RWPE2 (cell line): Measurements from ENCODE around the gene SUPT5H.

Experiments
- ATAC-seq: fragments of 200-7000 bp; cut with Tn5 transposase; 3 replicates; pipeline ENCODE4 v1.9.1; 2021; ENCODE audit warnings: low read depth
- DNase-seq: peaks from one replicate; pipeline ENCODE4 v3.0.0-alpha.2; 2020; ENCODE audit warnings: low spot score
- H3K27ac ChIP-seq: fragments of 450-650 bp; 2 replicates; pipeline ENCODE4 v1.5.1; 2017; ENCODE audit warnings: mild to moderate bottlenecking; ENCODE audit not compliant: poor library complexity, severe bottlenecking
- H3K27me3 ChIP-seq: fragments of 250-450 bp; sonication (Bioruptor Pico); 2 replicates; pipeline ENCODE4 v1.5.1; 2021; ENCODE audit warnings: mild to moderate bottlenecking, moderate library complexity; ENCODE audit not compliant: insufficient read depth, poor library complexity, severe bottlenecking
- H3K36me3 ChIP-seq: fragments of 250-450 bp; sonication (Bioruptor Pico); 2 replicates; pipeline ENCODE4 v1.5.1; 2020; ENCODE audit warnings: low read depth, mild to moderate bottlenecking, moderate library complexity
- H3K4me1 ChIP-seq: fragments of 250-450 bp; sonication (Bioruptor Pico); 2 replicates; pipeline ENCODE4 v1.5.1; 2021; ENCODE audit warnings: mild to moderate bottlenecking, moderate library complexity; ENCODE audit not compliant: insufficient read depth, poor library complexity, severe bottlenecking
- H3K4me3 ChIP-seq: fragments of 250-450 bp; sonication (Bioruptor Pico); 2 replicates; pipeline ENCODE4 v1.5.1; 2021; ENCODE audit warnings: mild to moderate bottlenecking, moderate library complexity; ENCODE audit not compliant: severe bottlenecking
- H3K9me3 ChIP-seq: fragments of 250-450 bp; sonication (Bioruptor Pico); 2 replicates; pipeline ENCODE4 v1.5.1; 2021; ENCODE audit warnings: mild to moderate bottlenecking, moderate library complexity; ENCODE audit not compliant: severe bottlenecking
- TF ChIP-seq, protein P1 (sequence below): fragments of 450-650 bp; IDR thresholded peaks from one replicate; pipeline ENCODE4 v1.5.1; 2017; ENCODE audit warnings: mild to moderate bottlenecking, moderate library complexity; ENCODE audit not compliant: poor library complexity, severe bottlenecking

SUPT5H gene

DNA sequence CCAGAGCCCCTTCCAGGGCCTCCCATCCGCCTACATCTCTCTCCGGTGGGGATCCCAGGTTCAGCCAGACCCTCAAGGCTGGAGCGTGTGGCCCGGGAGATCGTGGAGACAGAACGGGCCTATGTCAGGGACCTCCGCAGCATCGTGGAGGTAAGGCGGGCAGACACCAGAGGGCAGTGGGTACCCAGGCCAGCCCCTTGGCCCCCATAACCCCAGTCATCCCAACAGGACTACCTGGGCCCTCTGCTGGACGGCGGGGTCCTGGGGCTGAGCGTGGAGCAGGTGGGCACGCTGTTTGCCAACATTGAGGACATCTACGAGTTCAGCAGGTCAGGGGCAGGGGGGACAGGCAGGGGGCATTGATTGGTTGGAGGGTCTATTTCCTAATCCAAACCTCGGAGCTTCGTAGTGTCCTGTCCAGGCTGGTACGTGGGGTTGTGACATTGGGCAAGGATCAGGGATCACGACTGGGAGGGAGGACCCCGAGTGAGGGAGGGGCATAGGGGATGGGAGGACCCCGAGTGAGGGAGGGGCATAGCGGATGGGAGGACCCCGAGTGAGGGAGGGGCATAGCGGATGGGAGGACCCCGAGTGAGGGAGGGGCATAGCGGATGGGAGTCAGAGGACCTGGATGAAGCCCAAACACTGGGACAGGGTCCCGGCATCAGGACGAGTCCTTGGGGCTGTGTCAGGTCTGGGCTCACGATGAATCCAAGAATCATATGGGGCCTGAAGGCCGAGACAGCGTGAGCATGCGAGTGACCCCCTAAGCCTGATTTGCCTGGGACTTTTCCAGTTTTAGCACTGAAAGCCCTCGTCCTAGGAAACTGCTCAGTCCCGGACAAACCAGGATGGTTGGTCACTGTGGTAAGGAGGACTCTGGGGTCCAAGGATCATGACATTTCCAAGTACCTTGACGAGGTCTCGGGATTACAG, 30.0 kb upstream of the SUPT5H start:
- Histone ChIP-seq H3K27ac (no peak overlapping the region), H3K9me3 (no peaks in the 10 kb centered on the region), H3K36me3 (peaks cover 45% of the 10 kb centered on the region), H3K27me3 (no peaks in the 10 kb centered on the region), H3K4me1 (peaks cover 12% of the 10 kb centered on the region), H3K4me3 (no peak overlapping the region)
- DNase-seq (no peak), ATAC-seq (no peak)
- TF ChIP-seq, protein P1, sequence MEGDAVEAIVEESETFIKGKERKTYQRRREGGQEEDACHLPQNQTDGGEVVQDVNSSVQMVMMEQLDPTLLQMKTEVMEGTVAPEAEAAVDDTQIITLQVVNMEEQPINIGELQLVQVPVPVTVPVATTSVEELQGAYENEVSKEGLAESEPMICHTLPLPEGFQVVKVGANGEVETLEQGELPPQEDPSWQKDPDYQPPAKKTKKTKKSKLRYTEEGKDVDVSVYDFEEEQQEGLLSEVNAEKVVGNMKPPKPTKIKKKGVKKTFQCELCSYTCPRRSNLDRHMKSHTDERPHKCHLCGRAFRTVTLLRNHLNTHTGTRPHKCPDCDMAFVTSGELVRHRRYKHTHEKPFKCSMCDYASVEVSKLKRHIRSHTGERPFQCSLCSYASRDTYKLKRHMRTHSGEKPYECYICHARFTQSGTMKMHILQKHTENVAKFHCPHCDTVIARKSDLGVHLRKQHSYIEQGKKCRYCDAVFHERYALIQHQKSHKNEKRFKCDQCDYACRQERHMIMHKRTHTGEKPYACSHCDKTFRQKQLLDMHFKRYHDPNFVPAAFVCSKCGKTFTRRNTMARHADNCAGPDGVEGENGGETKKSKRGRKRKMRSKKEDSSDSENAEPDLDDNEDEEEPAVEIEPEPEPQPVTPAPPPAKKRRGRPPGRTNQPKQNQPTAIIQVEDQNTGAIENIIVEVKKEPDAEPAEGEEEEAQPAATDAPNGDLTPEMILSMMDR, result no peak

DNA sequence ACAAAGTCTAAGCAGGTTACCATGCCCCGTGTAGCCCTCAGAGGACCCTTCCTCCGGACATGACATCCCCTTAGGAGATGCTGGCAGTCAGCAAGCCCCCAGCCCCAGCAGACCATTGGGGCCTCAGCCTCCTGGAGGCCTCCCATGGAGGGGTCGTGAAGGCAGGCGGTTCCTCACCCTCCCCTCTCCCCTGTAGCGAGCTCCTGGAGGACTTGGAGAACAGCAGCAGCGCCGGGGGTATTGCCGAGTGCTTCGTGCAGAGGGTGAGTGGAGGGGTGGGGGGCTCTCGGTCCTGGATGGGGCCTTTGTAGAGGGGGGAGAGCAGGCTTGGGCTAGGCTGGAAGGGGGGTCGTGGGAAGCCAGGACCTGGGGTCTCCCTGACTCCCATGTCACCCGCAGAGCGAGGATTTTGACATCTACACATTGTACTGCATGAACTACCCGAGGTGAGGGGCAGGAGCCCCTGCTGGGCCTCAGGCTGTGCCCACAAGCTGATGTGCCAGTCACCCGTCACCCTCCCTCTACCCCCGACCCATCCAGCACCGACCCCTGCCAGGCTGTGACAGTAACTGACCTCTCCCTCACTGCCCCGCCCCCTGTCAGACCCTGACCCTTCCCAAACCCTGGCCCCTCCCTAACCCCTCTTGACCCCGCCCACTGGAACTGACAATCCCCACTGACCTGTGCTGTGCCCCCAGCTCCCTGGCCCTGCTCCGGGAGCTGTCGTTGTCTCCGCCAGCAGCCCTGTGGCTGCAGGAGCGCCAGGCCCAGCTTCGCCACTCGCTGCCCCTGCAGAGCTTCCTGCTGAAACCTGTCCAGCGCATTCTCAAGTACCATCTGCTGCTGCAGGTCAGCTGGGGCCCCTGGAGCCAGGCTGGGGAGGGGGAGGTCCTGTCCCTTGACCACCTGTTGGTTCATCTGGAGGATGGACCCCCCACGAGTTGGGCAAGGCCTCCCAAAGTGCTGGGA, 28.9 kb upstream of the SUPT5H start:
- Histone ChIP-seq H3K4me3 (no peak overlapping the region), H3K4me1 (peaks cover 3% of the 10 kb centered on the region), H3K36me3 (peaks cover 50% of the 10 kb centered on the region), H3K27me3 (no peaks in the 10 kb centered on the region), H3K9me3 (no peaks in the 10 kb centered on the region), H3K27ac (no peak overlapping the region)
- DNase-seq (no peak), ATAC-seq (no peak)
- TF ChIP-seq, protein P1, result no peak

DNA sequence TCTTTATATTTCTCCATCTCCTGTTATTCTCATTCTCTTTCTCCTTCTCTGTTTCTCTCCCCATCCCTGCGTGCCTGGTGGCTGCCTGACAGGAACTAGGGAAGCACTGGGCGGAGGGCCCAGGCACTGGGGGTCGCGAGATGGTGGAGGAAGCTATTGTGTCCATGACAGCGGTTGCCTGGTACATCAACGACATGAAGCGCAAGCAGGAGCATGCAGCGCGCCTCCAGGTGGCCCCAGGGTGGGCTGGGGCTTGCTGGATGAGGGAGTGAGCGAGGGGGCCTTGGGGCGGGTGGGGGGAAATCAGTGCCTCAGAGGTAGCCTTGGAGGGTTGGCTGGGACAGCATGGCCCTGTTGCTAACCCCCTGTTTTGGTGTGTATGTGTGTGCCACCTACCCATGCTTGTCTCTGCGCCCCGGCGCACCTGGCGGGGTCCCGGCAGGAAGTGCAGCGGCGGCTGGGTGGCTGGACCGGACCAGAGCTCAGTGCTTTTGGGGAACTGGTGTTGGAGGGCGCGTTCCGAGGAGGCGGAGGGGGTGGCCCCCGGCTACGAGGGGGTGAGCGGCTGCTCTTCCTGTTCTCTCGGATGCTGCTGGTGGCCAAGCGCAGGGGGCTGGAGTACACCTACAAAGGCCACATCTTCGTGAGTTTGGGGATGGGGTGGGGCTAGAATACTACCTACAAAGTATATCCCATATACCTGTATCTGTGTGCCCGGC, 27.8 kb upstream of the SUPT5H start:
- TF ChIP-seq, protein P1, result no peak

DNA sequence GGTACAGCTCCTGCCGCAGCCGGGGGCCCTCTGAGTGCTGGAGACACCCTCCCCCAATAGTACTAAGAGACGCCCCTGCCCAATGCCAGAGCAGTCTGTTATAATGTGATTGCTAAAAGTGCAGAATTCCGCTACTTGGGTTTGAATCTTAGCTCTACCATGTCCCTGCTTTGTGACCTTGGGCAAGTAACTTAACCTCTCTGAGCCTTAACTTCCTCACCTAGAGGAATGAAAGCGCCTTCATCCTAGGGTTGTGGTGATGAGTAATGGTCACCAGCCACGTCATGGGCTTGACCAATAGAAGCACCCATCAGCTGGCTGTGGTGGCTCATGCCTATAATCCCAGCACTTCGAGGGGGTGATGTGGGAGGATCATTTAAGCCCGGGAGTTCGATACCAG, 26.4 kb upstream of the SUPT5H start:
- no peaks in the 10 kb centered on the region for H3K27me3 ChIP-seq
- peaks cover 69% of the 10 kb centered on the region for H3K36me3 ChIP-seq
- H3K27ac ChIP-seq, result no peak overlapping the region
- H3K9me3 ChIP-seq, result no peaks in the 10 kb centered on the region
- H3K4me1 ChIP-seq, result no peaks in the 10 kb centered on the region
- DNase-seq (no peak), ATAC-seq (no peak)
- no peak overlapping the region for H3K4me3 ChIP-seq
- TF ChIP-seq, protein P1, result no peak

More for the DNA sequence above, 27.8 kb upstream of the SUPT5H start:
- H3K9me3 ChIP-seq, result no peaks in the 10 kb centered on the region
- no peaks in the 10 kb centered on the region for H3K4me1 ChIP-seq
- no peaks in the 10 kb centered on the region for H3K27me3 ChIP-seq
- no peak overlapping the region for H3K4me3 ChIP-seq
- no peak for DNase-seq
- no peak overlapping the region for H3K27ac ChIP-seq
- peaks cover 62% of the 10 kb centered on the region for H3K36me3 ChIP-seq
- no peak for ATAC-seq
